ENCODE results near the gene SMIM7. TPM values are rescaled to one million over a fixed set of nuclear protein-coding genes. Genes with fewer than 3 reads are reported as not detected.

Gene SMIM7
- total RNA-seq, 1 donor from 2014 or later, result 41.6 TPM

- FAIRE-seq, result no peak
- DNase-seq (ENCODE audit: low spot score in 2 of 2), result no peak
Measured at GRCh38 chr19:16599655-16600346, 60.1 kb downstream of the SMIM7 start.

GRCh38 chr19:16598848-16599247 lies 61.1 kb downstream of the SMIM7 start:
- no peak for DNase-seq (ENCODE audit: low spot score in 2 of 2)
- FAIRE-seq, result no peak

- FAIRE-seq, result no peak
- no peak for DNase-seq (ENCODE audit: low spot score in 2 of 2)
Measured at GRCh38 chr19:16596399-16596798, 63.5 kb downstream of the SMIM7 start.

Other genes with a start within 250 kb of the SMIM7 start
- 15.1 TPM for gene EPS15L1, start 188.2 kb downstream of the SMIM7 start, total RNA-seq
- not detected for gene CALR3, start 164.0 kb downstream of the SMIM7 start, total RNA-seq
- gene C19orf44, start 163.8 kb downstream of the SMIM7 start, total RNA-seq, result 3.3 TPM
- 5.3 TPM for gene CHERP, start 117.7 kb downstream of the SMIM7 start, total RNA-seq
- gene SLC35E1, start 87.7 kb downstream of the SMIM7 start, total RNA-seq, result 22.8 TPM
- 3.7 TPM for gene MED26, start 31.9 kb downstream of the SMIM7 start, total RNA-seq
- 8.6 TPM for gene TMEM38A, start 995 bp upstream of the SMIM7 start, total RNA-seq
- 0.41 TPM for gene NWD1, start 59.7 kb upstream of the SMIM7 start, total RNA-seq
- 34.6 TPM for gene SIN3B, start 169.3 kb upstream of the SMIM7 start, total RNA-seq
- under 0.01 TPM for gene F2RL3, start 228.9 kb upstream of the SMIM7 start, total RNA-seq